Right atrium auricular region (tissue), 2 donors: ENCODE results near the gene TMEM131L. TPM values are rescaled to one million over a fixed set of nuclear protein-coding genes. Genes with fewer than 3 reads are reported as not detected.
"Not testable (repeated sequence)": the region's sequence is repeated elsewhere in the genome, so short reads cannot be mapped to it uniquely, and the experiment has no call there.

Experiments
- DNase-seq: peaks from one replicate; pipeline ENCODE4 v3.0.0-alpha.2; 2019; ENCODE audit warnings: low spot score
- H3K27ac ChIP-seq, 2 donors: fragments of 200-600 bp; sonication (generic); 1 replicate in 1 of 2; 2 replicates in 1 of 2; pipeline ENCODE4 v1.5.1; 2016 to 2019
- H3K27me3 ChIP-seq, 2 donors: fragments of 200-600 bp; sonication (generic); one replicate each; pipeline versions ENCODE4 v1.5.1 to v1.6.0; 2017 to 2019
- H3K36me3 ChIP-seq: fragments of 200-600 bp; sonication (generic); one replicate; pipeline ENCODE4 v1.5.1; 2016
- H3K4me1 ChIP-seq, 2 donors: fragments of 200-600 bp; sonication (generic); one replicate each; pipeline versions ENCODE4 v1.5.1 to v1.6.0; 2017 to 2019
- H3K4me3 ChIP-seq, 2 donors: fragments of 200-600 bp; sonication (generic); 1 replicate in 1 of 2; 2 replicates in 1 of 2; pipeline ENCODE4 v1.5.1; 2017 to 2019; ENCODE audit warnings: mild to moderate bottlenecking in 1 of 2, moderate library complexity in 1 of 2
- H3K9me3 ChIP-seq, 2 donors: fragments of 200-600 bp; sonication (generic); one replicate each; pipeline ENCODE4 v1.5.1; 2019
- CTCF ChIP-seq, 2 donors: fragments of 200-600 bp; sonication (generic); IDR thresholded peaks; one replicate each; pipeline ENCODE4 v1.5.1; 2019; ENCODE audit warnings: antibody characterized with exemption in 2 of 2
- total RNA-seq, 2 donors: library from RNA; depleted of rRNA; stranded (reverse); fragments of >200 nt; gene quantifications; one replicate each; pipeline ENCODE4 v1.1.0, GENCODE V29; 2016

Gene TMEM131L
- total RNA-seq, 2 donors from 2014 or later = 10.9 to 15.4 TPM

GRCh38 chr4:153468587-153468986, 2.4 kb downstream of the TMEM131L start:
- Histone ChIP-seq H3K4me3 (no peak overlapping the region), H3K9me3 (no peaks in the 10 kb centered on the region), H3K27me3 (no peaks in the 10 kb centered on the region), H3K36me3 (no peaks in the 10 kb centered on the region), H3K4me1 (peaks cover 0 to 50% of the 10 kb centered on the region in 2 donors), H3K27ac (no peak overlapping the region)
- TF ChIP-seq CTCF (IDR thresholded peaks at IDR 0.05) = no peak
- no peak for DNase-seq

GRCh38 chr4:153469031-153469430, 2.9 kb downstream of the TMEM131L start:
- H3K36me3 ChIP-seq = peaks cover under 1% of the 10 kb centered on the region
- no peak for TF ChIP-seq CTCF (IDR thresholded peaks at IDR 0.05)
- H3K27ac ChIP-seq = no peak overlapping the region
- H3K4me3 ChIP-seq = no peak overlapping the region
- no peak for DNase-seq
- no peaks in the 10 kb centered on the region for H3K9me3 ChIP-seq
- H3K27me3 ChIP-seq = no peaks in the 10 kb centered on the region
- peaks cover 0 to 50% of the 10 kb centered on the region in 2 donors for H3K4me1 ChIP-seq

- H3K27me3 ChIP-seq, H3K27ac ChIP-seq, H3K4me3 ChIP-seq, DNase-seq, H3K9me3 ChIP-seq, H3K36me3 ChIP-seq: not testable (repeated sequence)
- peaks cover 0 to 37% of the 10 kb centered on the region in 2 donors for H3K4me1 ChIP-seq
Observed at GRCh38 chr4:153471071-153471697, 5.0 kb downstream of the TMEM131L start.

DNA sequence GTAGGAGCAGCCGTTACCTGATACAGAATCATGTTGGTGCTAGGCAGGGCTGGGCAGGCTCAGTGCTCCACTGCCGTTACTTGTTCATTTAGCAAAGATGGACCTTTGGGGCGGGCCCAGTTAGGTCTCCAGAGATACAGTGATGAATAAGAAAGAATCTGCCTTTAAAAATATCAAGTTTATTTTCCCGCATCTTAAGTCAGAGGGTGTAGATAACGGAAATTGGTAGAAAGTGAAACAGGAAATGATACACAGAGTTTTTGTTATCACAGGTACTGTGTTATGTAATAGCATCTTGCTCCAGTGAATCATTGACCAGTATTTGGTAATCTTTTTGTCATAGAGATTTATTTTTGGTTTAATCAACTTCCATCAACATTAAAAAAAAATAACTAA, 5.5 kb downstream of the TMEM131L start:
- H3K27ac ChIP-seq = no peak overlapping the region
- DNase-seq = no peak
- H3K4me3 ChIP-seq = no peak overlapping the region
- H3K27me3 ChIP-seq = no peaks in the 10 kb centered on the region
- H3K4me1 ChIP-seq = peaks cover 0 to 37% of the 10 kb centered on the region in 2 donors
- H3K9me3 ChIP-seq = no peaks in the 10 kb centered on the region
- H3K36me3 ChIP-seq = peaks cover 8% of the 10 kb centered on the region
- no peak for TF ChIP-seq CTCF (IDR thresholded peaks at IDR 0.05)

- DNase-seq = no peak
- no peak overlapping the region for H3K27ac ChIP-seq
- H3K4me1 ChIP-seq = peaks cover 0 to 39% of the 10 kb centered on the region in 2 donors
- no peak for TF ChIP-seq CTCF (IDR thresholded peaks at IDR 0.05)
- peaks cover 8% of the 10 kb centered on the region for H3K36me3 ChIP-seq
- H3K4me3 ChIP-seq = no peak overlapping the region
- H3K9me3 ChIP-seq = no peaks in the 10 kb centered on the region
- H3K27me3 ChIP-seq = no peaks in the 10 kb centered on the region
Observed at GRCh38 chr4:153472122-153473037, 6.2 kb downstream of the TMEM131L start.

GRCh38 chr4:153474251-153474650, 8.1 kb downstream of the TMEM131L start:
- Histone ChIP-seq H3K4me3 (no peak overlapping the region), H3K36me3 (peaks cover 8% of the 10 kb centered on the region), H3K27ac (no peak overlapping the region), H3K27me3 (no peaks in the 10 kb centered on the region), H3K4me1 (peaks cover 0 to 31% of the 10 kb centered on the region in 2 donors), H3K9me3 (no peaks in the 10 kb centered on the region)
- DNase-seq = no peak
- TF ChIP-seq CTCF (IDR thresholded peaks at IDR 0.05) = no peak
